ENCODE results near the gene CDC73. TPM values are rescaled to one million over a fixed set of nuclear protein-coding genes. Genes with fewer than 3 reads are reported as not detected.

The CDC73 gene
- total RNA-seq, result 23.2 and 24.6 TPM in 2 replicates

GRCh38 chr1:193121616-193122593, at the start of gene CDC73:
Gene CDC73, plus strand, starts transcription at chr1:193122031. Its CDS starts 170 bp downstream, at chr1:193122201.

GRCh38 chr1:193104907-193105820, 16.7 kb upstream of the CDC73 start, which contains the start of gene GLRX2:
Gene GLRX2, minus strand, starts transcription at chr1:193105414. Its CDS starts 32 bp downstream, at chr1:193105382.

GRCh38 chr1:193185901-193186731, 64.3 kb downstream of the CDC73 start, which contains the start of gene B3GALT2:
Gene B3GALT2, minus strand, starts transcription at chr1:193186613. Its CDS starts 5,051 bp downstream, at chr1:193181562.

Other genes starting within 250 kb of the CDC73 start
- gene UCHL5, start 62.7 kb upstream of the CDC73 start, total RNA-seq, result 13.0 and 28.7 TPM in 2 replicates
- gene RO60, start 62.4 kb upstream of the CDC73 start, total RNA-seq, result 60.4 and 60.7 TPM in 2 replicates
- gene GLRX2, start 16.6 kb upstream of the CDC73 start, total RNA-seq, result 7.8 and 21.4 TPM in 2 replicates
- 0.49 and 4.2 TPM in 2 replicates for gene B3GALT2, start 64.6 kb downstream of the CDC73 start, total RNA-seq